Heart left ventricle (tissue), 16 donors: ENCODE results near the gene FAT1. TPM values are rescaled to one million over a fixed set of nuclear protein-coding genes. Genes with fewer than 3 reads are reported as not detected.

Source experiments
- ATAC-seq, 4 donors: fragments of 200-7000 bp; cut with Tn5 transposase; one replicate each; pipeline ENCODE4 v1.9.1; 2020 to 2022; ENCODE audit warnings: moderate library complexity in 4 of 4, mild to moderate bottlenecking in 3 of 4, moderate number of reproducible peaks in 1 of 4
- DNase-seq, 5 donors: peaks; one replicate each; pipeline ENCODE4 v3.0.0-alpha.2; 2020
- H3K27ac ChIP-seq, 12 donors: fragments of 200-600 bp; sonication (generic) in 4 of 12; one replicate each; pipeline versions ENCODE4 v1.5.0 to v1.8.0; 2016 to 2022; ENCODE audit warnings: mild to moderate bottlenecking in 2 of 12
- H3K27me3 ChIP-seq, 9 donors: fragments of 200-600 bp; sonication (generic) in 2 of 9; one replicate each; pipeline versions ENCODE4 v1.5.1 to v1.8.0; 2016 to 2022; ENCODE audit warnings: mild to moderate bottlenecking in 3 of 9
- H3K36me3 ChIP-seq, 9 donors: fragments of 200-600 bp; sonication (generic) in 2 of 9; one replicate each; pipeline versions ENCODE4 v1.5.0 to v1.8.0; 2018 to 2022; ENCODE audit warnings: mild to moderate bottlenecking in 2 of 9
- H3K4me1 ChIP-seq, 12 donors: fragments of 200-600 bp; sonication (generic) in 4 of 12; one replicate each; pipeline versions ENCODE4 v1.5.0 to v1.8.0; 2016 to 2022; ENCODE audit warnings: mild to moderate bottlenecking in 3 of 12
- H3K4me3 ChIP-seq, 12 donors: fragments of 200-600 bp; sonication (generic) in 4 of 12; one replicate each; pipeline versions ENCODE4 v1.5.0 to v1.8.0; 2017 to 2022; ENCODE audit warnings: mild to moderate bottlenecking in 9 of 12, moderate library complexity in 4 of 12
- H3K9me3 ChIP-seq, 12 donors: fragments of 200-600 bp; sonication (generic) in 4 of 12; one replicate each; pipeline versions ENCODE4 v1.5.0 to v1.8.0; 2016 to 2022; ENCODE audit warnings: mild to moderate bottlenecking in 1 of 12
- CTCF ChIP-seq, 12 donors: fragments of 200-600 bp; sonication (generic) in 4 of 12; IDR thresholded peaks; one replicate each; pipeline versions ENCODE4 v1.5.0 to v1.8.0; 2018 to 2022; ENCODE audit warnings: antibody characterized with exemption in 12 of 12, mild to moderate bottlenecking in 5 of 12
- POLR2A ChIP-seq, 2 donors: fragments of 450-650 bp; IDR thresholded peaks; one replicate each; pipeline ENCODE4 v1.6.1; 2017; ENCODE audit warnings: antibody characterized with exemption in 2 of 2, mild to moderate bottlenecking in 2 of 2, moderate library complexity in 2 of 2
- WGBS, 4 donors: extraction: QIAGEN DNeasy Blood & Tissue Kit in 2 of 4; methylation state at CpG; one replicate each; pipeline versions ENCODE4 v1.1.5 to v1.1.7; 2013 to 2018; 5-methylcytosine and 5-hydroxymethylcytosine counted together
- intact Hi-C, 10 donors: fragments of 100-400 bp; cut with DNase I; formaldehyde crosslinking; loops; one replicate each; pipeline versions ENCODE4 v1.11.1 to v1.14.2; 2022
- polyA plus RNA-seq, 2 donors: library from polyadenylated mRNA; stranded (reverse); fragments of 200-250 nt; gene quantifications; one replicate each; pipeline ENCODE4 v1.2.3, GENCODE V29; 2013
- total RNA-seq, 9 donors: library from RNA; depleted of rRNA in 2 of 9; stranded (reverse); fragments of >200 nt in 2 of 9; fragmentation: NEBNext Ultra II Directional in 3 of 9; extraction: Animal tissue kit (Norgen Biotek cat#: 25700) in 3 of 9; gene quantifications; one replicate each; pipeline versions ENCODE4 v1.1.0 to v1.2.4, GENCODE V29; 2016 to 2023
- donor health status: ischemic (EF 13 %, LVEDD 7.1; RV severe dilation, severe dysfunction).
- donor health status: healthy with polysubstance abuse.
- donor health status: DM: no; HTN: yes; CAD: no.
- donor health status: DM: no; HTN: no; CAD: no.
- donor health status: ischemic (EF 25% LVEDD 6.9; RV normal size, moderate dysfunction).
- donor health status: ischemic (EF 25% LVEDD 5.7; RV mildly dilated, moderate dysfunction).
- donor health status: healthy.
- donor health status: DM: yes; HTN: yes; CAD: no.
- donor health status: ischemic (EF 35%, LVEDD 5.7; RV mildly dilated, moderate dysfunction).
- donor health status: nonischemic (EF 11% LVEDD 7.7; RV severe dilation, severe dysfunction).
- donor health status: DM: yes; HTN: yes; CAD: no.
- donor health status: PGD.
- donor health status: ischemic (EF 29% LVEDD 5.4; RV normal size, mild dysfunction).
- donor health status: nonischemic (EF 23%, LVEDD 6.1; RV moderate dilation, normal function).

The FAT1 gene
- total and polyA plus RNA-seq, 11 donors = 15.2 to 151 (median 65.9) TPM

GRCh38 chr4:186633844-186634243 is 89.8 kb downstream of the FAT1 start:
- DNase-seq (no peak), ATAC-seq (no peak)
- H3K9me3 ChIP-seq = no peaks in the 10 kb centered on the region
- H3K4me3 ChIP-seq = no peak overlapping the region
- H3K27me3 ChIP-seq = no peaks in the 10 kb centered on the region
- intact Hi-C loops = no loop called here
- no peak for TF ChIP-seq CTCF (IDR thresholded peaks at IDR 0.05)
- no peak for TF ChIP-seq POLR2A (IDR thresholded peaks at IDR 0.05)
- peaks cover 0 to 80% (median 25%) of the 10 kb centered on the region in 9 donors for H3K36me3 ChIP-seq
- no peaks in the 10 kb centered on the region for H3K4me1 ChIP-seq
- no peak overlapping the region for H3K27ac ChIP-seq

DNA sequence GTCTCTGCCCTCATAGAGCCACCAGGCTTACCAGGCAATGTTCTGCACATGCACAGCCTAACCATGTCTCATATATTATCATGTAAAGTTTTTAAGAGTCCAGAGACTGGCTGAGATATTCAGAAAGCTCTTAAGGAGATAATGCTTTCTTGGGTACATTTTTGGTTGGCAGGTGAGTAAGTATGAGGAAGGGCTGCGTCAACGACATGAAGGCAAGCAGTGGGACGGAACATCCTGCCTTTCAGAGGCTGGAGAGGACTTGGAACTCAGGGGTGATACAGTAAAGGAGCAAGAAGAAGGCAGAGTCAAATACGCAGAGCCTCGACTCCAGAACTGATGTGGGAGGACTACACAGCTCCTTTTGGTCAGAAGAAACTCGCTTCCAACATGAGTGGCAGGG is 93.5 kb downstream of the FAT1 start:
- no peaks in the 10 kb centered on the region for H3K27me3 ChIP-seq
- ATAC-seq (no peak), DNase-seq (no peak)
- 94 to 97% (median 96%) methylated on average over 6 of the region's 6 CpGs for WGBS, 4 donors
- intact Hi-C loops = no loop called here
- peaks cover 0 to 79% (median 37%) of the 10 kb centered on the region in 9 donors for H3K36me3 ChIP-seq
- peaks cover 0 to 4% (median 0%) of the 10 kb centered on the region in 12 donors for H3K4me1 ChIP-seq
- no peak overlapping the region for H3K4me3 ChIP-seq
- TF ChIP-seq POLR2A (IDR thresholded peaks at IDR 0.05) (no peak), CTCF (IDR thresholded peaks at IDR 0.05) (no peak)
- H3K9me3 ChIP-seq = no peaks in the 10 kb centered on the region
- no peak overlapping the region for H3K27ac ChIP-seq

DNA sequence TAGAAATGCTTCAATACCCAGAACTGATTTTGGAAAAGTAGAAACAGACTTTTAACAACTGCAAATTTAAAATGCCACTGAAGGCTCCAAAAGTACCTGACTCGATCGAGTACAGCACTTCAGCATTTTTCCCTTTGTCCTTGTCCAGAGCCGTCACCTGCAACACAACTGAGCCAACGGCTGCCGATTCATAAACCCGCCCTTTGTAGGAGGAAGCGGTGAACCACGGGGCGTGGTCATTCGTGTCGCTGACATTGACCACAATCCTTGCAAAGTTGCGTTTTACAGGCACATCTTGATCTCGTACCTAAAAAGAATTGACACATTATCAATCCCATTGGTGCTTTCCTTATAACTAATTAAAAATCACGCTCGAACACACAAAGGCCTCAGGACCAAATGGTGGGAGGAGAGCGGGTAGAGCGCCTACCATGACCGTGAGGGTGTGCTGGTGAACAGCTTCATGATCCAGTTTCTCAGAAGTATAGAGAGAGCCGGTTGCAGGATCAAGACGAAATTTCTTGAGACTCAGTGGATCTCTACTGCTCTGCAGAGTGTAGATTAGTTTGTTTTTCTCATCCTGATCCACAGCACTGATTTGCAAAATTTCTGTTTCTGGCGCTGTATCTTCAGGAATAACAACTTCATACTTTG is 95.5 kb downstream of the FAT1 start:
- 86 to 96% (median 91%) methylated on average over 21 of the region's 21 CpGs for WGBS, 4 donors
- peaks cover 0 to 24% (median 11%) of the 10 kb centered on the region in 12 donors for H3K4me1 ChIP-seq
- no peak overlapping the region for H3K27ac ChIP-seq
- H3K9me3 ChIP-seq = no peaks in the 10 kb centered on the region
- H3K36me3 ChIP-seq = peaks cover 0 to 59% (median 29%) of the 10 kb centered on the region in 9 donors
- DNase-seq (no peak), ATAC-seq (no peak)
- intact Hi-C loops = no loop called here
- no peak for TF ChIP-seq CTCF (IDR thresholded peaks at IDR 0.05)
- no peak for TF ChIP-seq POLR2A (IDR thresholded peaks at IDR 0.05)
- H3K4me3 ChIP-seq = no peak overlapping the region
- no peaks in the 10 kb centered on the region for H3K27me3 ChIP-seq

DNA sequence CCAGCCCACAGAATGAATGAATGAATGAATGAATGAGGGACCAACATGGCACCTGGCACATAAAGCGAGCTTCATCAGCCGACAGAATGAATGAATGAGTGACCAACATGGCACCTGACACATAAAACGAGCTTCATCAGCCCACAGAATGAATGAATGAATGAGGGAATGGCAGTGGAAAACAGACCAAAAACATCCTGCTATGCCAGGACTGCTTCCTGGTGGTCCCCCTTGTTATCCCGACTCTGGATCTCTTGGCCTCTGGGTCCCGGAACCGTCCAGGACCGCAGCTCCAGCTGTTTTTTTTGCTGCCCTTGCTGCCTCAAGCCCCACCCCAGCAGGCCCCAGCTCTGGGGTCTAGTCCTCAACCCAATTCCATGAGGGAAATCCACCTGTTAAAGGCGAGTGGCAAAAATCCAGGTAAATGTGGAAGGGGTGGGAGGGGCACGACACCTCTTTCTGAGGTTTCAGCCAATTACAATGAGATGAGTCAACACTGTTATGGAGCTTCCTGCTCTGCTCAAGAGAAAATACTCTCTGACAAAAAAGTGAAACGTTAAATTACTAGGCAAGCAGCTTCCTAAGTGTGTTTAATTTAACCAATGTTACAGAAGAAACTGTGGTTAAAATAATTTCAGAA is 96.3 kb downstream of the FAT1 start:
- Histone ChIP-seq H3K27ac (no peak overlapping the region), H3K27me3 (no peaks in the 10 kb centered on the region), H3K4me3 (no peak overlapping the region), H3K36me3 (peaks cover 0 to 51% (median 29%) of the 10 kb centered on the region in 9 donors), H3K4me1 (peaks cover 0 to 32% (median 14%) of the 10 kb centered on the region in 12 donors), H3K9me3 (no peaks in the 10 kb centered on the region)
- WGBS, 4 donors = 82 to 86% (median 84%) methylated on average over 10 of the region's 10 CpGs
- DNase-seq (no peak), ATAC-seq (no peak)
- TF ChIP-seq POLR2A (IDR thresholded peaks at IDR 0.05) (no peak), CTCF (IDR thresholded peaks at IDR 0.05) (no peak)
- intact Hi-C loops = no loop called here
